ENCODE results near the gene SPOP. TPM values are rescaled to one million over a fixed set of nuclear protein-coding genes. Genes with fewer than 3 reads are reported as not detected.

Gene SPOP
- total and polyA plus RNA-seq, 4 donors: 70.3 to 106 (median 78.4) TPM

GRCh38 chr17:49698005-49698404, 20.1 kb upstream of the SPOP start:
- DNase-seq (ENCODE audit: low read depth in 4 of 6, low spot score in 6 of 6): no peak
- Histone ChIP-seq H3K9me3 (ENCODE audit: control insufficient read depth, insufficient read depth, low read length) (no peaks in the 10 kb centered on the region), H3K36me3 (ENCODE audit: control insufficient read depth, insufficient read depth, low read length) (peaks cover 28% of the 10 kb centered on the region), H3K27ac (ENCODE audit: low read depth, low read length) (no peak overlapping the region), H3K4me1 (ENCODE audit: control insufficient read depth, insufficient read depth, low read length) (peaks cover 9% of the 10 kb centered on the region), H3K4me3 (ENCODE audit: low read depth, low read length) (no peak overlapping the region), H3K27me3 (ENCODE audit: control insufficient read depth, insufficient read depth, low read length) (peaks cover 8% of the 10 kb centered on the region)
- WGBS (ENCODE audit: insufficient coverage): 88% methylated on average over 2 of the region's 6 CpGs

- Histone ChIP-seq H3K4me1 (ENCODE audit: control insufficient read depth, insufficient read depth, low read length) (peaks cover 9% of the 10 kb centered on the region), H3K9me3 (ENCODE audit: control insufficient read depth, insufficient read depth, low read length) (no peaks in the 10 kb centered on the region), H3K27me3 (ENCODE audit: control insufficient read depth, insufficient read depth, low read length) (peaks cover 17% of the 10 kb centered on the region), H3K4me3 (ENCODE audit: low read depth, low read length) (no peak overlapping the region), H3K27ac (ENCODE audit: low read depth, low read length) (no peak overlapping the region), H3K36me3 (ENCODE audit: control insufficient read depth, insufficient read depth, low read length) (peaks cover 13% of the 10 kb centered on the region)
- WGBS (ENCODE audit: insufficient coverage): 82% methylated on average over 5 of the region's 8 CpGs
- DNase-seq (ENCODE audit: low read depth in 4 of 6, low spot score in 6 of 6): no peak
Measured at GRCh38 chr17:49696233-49696761, 18.4 kb upstream of the SPOP start.

- WGBS (ENCODE audit: insufficient coverage): 0% methylated on average over 1 of the region's 5 CpGs
- no peak overlapping the region for H3K4me3 ChIP-seq (ENCODE audit: low read depth, low read length)
- H3K27ac ChIP-seq (ENCODE audit: low read depth, low read length): no peak overlapping the region
Measured at GRCh38 chr17:49695698-49696232, 17.9 kb upstream of the SPOP start.

DNA sequence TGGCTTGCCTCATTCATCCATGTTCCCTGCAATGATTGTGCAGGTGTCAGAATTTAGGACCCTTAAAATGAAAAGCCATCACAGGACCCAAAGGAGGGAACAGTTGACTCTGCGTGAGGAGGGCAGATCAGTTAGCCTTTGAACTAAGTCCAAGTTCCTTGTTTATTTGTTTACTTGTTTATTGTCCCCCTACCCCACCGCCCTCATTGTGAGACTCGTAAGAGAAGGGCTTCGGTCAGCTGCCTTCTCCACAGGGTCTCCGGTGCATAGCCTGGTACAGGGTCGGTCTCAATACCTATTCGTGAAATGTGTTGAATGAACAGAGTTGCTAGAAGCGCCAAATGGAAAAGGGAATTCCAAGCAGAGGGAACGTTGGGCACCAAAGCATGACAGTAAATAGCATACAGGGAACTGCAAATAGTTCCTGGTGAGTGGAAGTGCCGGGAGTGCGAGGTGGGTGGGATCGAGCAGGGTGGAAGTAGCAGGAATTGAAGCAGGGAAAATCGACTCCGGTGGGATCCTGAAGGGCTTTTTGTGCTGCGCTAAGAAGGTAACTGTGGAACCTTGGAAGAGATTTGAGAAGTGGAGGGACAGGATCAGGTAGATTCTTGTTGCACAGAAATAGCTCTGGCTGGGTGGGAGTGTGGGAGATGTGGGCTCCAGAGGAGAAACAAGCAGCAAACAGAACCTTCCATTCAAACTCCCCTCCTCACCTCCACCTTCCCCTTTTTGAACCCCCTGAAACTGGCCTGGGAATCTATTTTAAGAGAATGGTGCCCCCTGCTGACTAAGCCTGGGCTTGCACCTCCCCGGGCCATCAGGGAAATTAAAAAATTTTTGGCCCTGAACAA, 17.2 kb upstream of the SPOP start:
- 17% methylated on average over 14 of the region's 16 CpGs for WGBS (ENCODE audit: insufficient coverage)
- H3K4me1 ChIP-seq (ENCODE audit: control insufficient read depth, insufficient read depth, low read length): peaks cover 9% of the 10 kb centered on the region
- H3K9me3 ChIP-seq (ENCODE audit: control insufficient read depth, insufficient read depth, low read length): no peaks in the 10 kb centered on the region
- H3K27ac ChIP-seq (ENCODE audit: low read depth, low read length): no peak overlapping the region
- DNase-seq (ENCODE audit: low read depth in 4 of 6, low spot score in 6 of 6): peak in 3 of 6 donors; percentile 39 to 82 (median 68)
- peaks cover 20% of the 10 kb centered on the region for H3K27me3 ChIP-seq (ENCODE audit: control insufficient read depth, insufficient read depth, low read length)
- H3K36me3 ChIP-seq (ENCODE audit: control insufficient read depth, insufficient read depth, low read length): peaks cover 3% of the 10 kb centered on the region
- H3K4me3 ChIP-seq (ENCODE audit: low read depth, low read length): no peak overlapping the region

More at GRCh38 chr17:49695698-49696232, 17.9 kb upstream of the SPOP start:
- Histone ChIP-seq H3K36me3 (ENCODE audit: control insufficient read depth, insufficient read depth, low read length) (peaks cover 10% of the 10 kb centered on the region), H3K4me1 (ENCODE audit: control insufficient read depth, insufficient read depth, low read length) (peaks cover 12% of the 10 kb centered on the region), H3K27me3 (ENCODE audit: control insufficient read depth, insufficient read depth, low read length) (peaks cover 17% of the 10 kb centered on the region), H3K9me3 (ENCODE audit: control insufficient read depth, insufficient read depth, low read length) (no peaks in the 10 kb centered on the region)
- DNase-seq (ENCODE audit: low read depth in 4 of 6, low spot score in 6 of 6): no peak

- H3K4me3 ChIP-seq (ENCODE audit: low read depth, low read length): no peak overlapping the region
- DNase-seq (ENCODE audit: low read depth in 4 of 6, low spot score in 6 of 6): no peak
- H3K36me3 ChIP-seq (ENCODE audit: control insufficient read depth, insufficient read depth, low read length): no peaks in the 10 kb centered on the region
- peaks cover 8% of the 10 kb centered on the region for H3K4me1 ChIP-seq (ENCODE audit: control insufficient read depth, insufficient read depth, low read length)
- H3K9me3 ChIP-seq (ENCODE audit: control insufficient read depth, insufficient read depth, low read length): no peaks in the 10 kb centered on the region
- H3K27ac ChIP-seq (ENCODE audit: low read depth, low read length): no peak overlapping the region
- peaks cover 25% of the 10 kb centered on the region for H3K27me3 ChIP-seq (ENCODE audit: control insufficient read depth, insufficient read depth, low read length)
- WGBS (ENCODE audit: insufficient coverage): 83% methylated on average over 1 of the region's 4 CpGs
Measured at GRCh38 chr17:49692751-49693150, 14.9 kb upstream of the SPOP start.

DNA sequence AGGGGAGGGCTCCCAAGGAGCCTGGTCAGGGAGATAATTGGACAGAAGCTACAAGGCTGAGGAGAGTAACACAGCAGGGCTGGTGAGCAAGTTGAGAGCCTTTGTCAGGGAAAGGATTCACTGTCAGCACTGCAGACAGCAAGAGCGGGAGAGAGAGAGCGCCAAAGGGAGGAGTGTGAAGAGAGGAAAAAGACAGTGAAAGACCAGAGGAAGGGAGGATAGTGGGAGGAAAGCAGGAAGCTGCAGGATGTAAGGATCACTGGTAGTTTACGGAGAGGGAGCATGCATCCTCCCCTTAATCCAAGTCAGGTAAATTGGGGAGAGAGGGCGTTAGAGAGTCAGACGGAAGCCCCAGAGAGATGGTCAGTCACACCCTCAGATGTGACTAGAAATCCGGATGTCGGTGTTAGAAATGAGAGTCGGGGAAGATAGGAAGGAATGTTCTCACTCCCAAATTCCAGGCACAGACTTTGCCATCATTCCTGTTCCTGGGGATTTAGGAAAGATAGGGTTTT, 13.8 kb upstream of the SPOP start:
- 75% methylated on average over 2 of the region's 8 CpGs for WGBS (ENCODE audit: insufficient coverage)
- peaks cover 25% of the 10 kb centered on the region for H3K27me3 ChIP-seq (ENCODE audit: control insufficient read depth, insufficient read depth, low read length)
- no peak for DNase-seq (ENCODE audit: low read depth in 4 of 6, low spot score in 6 of 6)
- H3K36me3 ChIP-seq (ENCODE audit: control insufficient read depth, insufficient read depth, low read length): no peaks in the 10 kb centered on the region
- H3K27ac ChIP-seq (ENCODE audit: low read depth, low read length): peak overlapping the region; percentile 29
- H3K9me3 ChIP-seq (ENCODE audit: control insufficient read depth, insufficient read depth, low read length): no peaks in the 10 kb centered on the region
- H3K4me1 ChIP-seq (ENCODE audit: control insufficient read depth, insufficient read depth, low read length): peaks cover 11% of the 10 kb centered on the region
- no peak overlapping the region for H3K4me3 ChIP-seq (ENCODE audit: low read depth, low read length)

GRCh38 chr17:49691086-49691676, 13.3 kb upstream of the SPOP start:
- peak in 1 of 6 donors; percentile 67 for DNase-seq (ENCODE audit: low read depth in 4 of 6, low spot score in 6 of 6)
- no peak overlapping the region for H3K4me3 ChIP-seq (ENCODE audit: low read depth, low read length)
- H3K36me3 ChIP-seq (ENCODE audit: control insufficient read depth, insufficient read depth, low read length): no peaks in the 10 kb centered on the region
- H3K4me1 ChIP-seq (ENCODE audit: control insufficient read depth, insufficient read depth, low read length): peaks cover 11% of the 10 kb centered on the region
- no peak overlapping the region for H3K27ac ChIP-seq (ENCODE audit: low read depth, low read length)
- no peaks in the 10 kb centered on the region for H3K9me3 ChIP-seq (ENCODE audit: control insufficient read depth, insufficient read depth, low read length)
- 73% methylated on average over 8 of the region's 9 CpGs for WGBS (ENCODE audit: insufficient coverage)
- H3K27me3 ChIP-seq (ENCODE audit: control insufficient read depth, insufficient read depth, low read length): peaks cover 25% of the 10 kb centered on the region

- Histone ChIP-seq H3K27me3 (ENCODE audit: control insufficient read depth, insufficient read depth, low read length) (peaks cover 25% of the 10 kb centered on the region), H3K36me3 (ENCODE audit: control insufficient read depth, insufficient read depth, low read length) (no peaks in the 10 kb centered on the region), H3K27ac (ENCODE audit: low read depth, low read length) (no peak overlapping the region), H3K4me1 (ENCODE audit: control insufficient read depth, insufficient read depth, low read length) (peaks cover 10% of the 10 kb centered on the region), H3K4me3 (ENCODE audit: low read depth, low read length) (no peak overlapping the region), H3K9me3 (ENCODE audit: control insufficient read depth, insufficient read depth, low read length) (no peaks in the 10 kb centered on the region)
- 58% methylated on average over 2 of the region's 2 CpGs for WGBS (ENCODE audit: insufficient coverage)
- DNase-seq (ENCODE audit: low read depth in 4 of 6, low spot score in 6 of 6): no peak
Measured at GRCh38 chr17:49690256-49690655, 12.4 kb upstream of the SPOP start.

GRCh38 chr17:49688848-49689247, 11.0 kb upstream of the SPOP start:
- Histone ChIP-seq H3K36me3 (ENCODE audit: control insufficient read depth, insufficient read depth, low read length) (no peaks in the 10 kb centered on the region), H3K27ac (ENCODE audit: low read depth, low read length) (no peak overlapping the region), H3K4me3 (ENCODE audit: low read depth, low read length) (no peak overlapping the region), H3K9me3 (ENCODE audit: control insufficient read depth, insufficient read depth, low read length) (no peaks in the 10 kb centered on the region), H3K27me3 (ENCODE audit: control insufficient read depth, insufficient read depth, low read length) (peaks cover 21% of the 10 kb centered on the region), H3K4me1 (ENCODE audit: control insufficient read depth, insufficient read depth, low read length) (peaks cover 5% of the 10 kb centered on the region)
- no peak for DNase-seq (ENCODE audit: low read depth in 4 of 6, low spot score in 6 of 6)
- 66% methylated on average over 4 of the region's 4 CpGs for WGBS (ENCODE audit: insufficient coverage)

All from spinal cord (tissue), 10 donors.